Measurements from ENCODE around the gene FNBP1L.
A peak's percentile ranks its signal among the peaks of the same experiment; 100 is the strongest.

- peak in 2 of 3 experiments; percentile 36 to 44; a peak in 2 of 4 replicates for TF ChIP-seq CTCF (IDR thresholded peaks at IDR 0.05; ENCODE audit: control extremely low read depth in 1 of 3, insufficient read depth in 1 of 3, low read depth in 1 of 3, low read length in 3 of 3)
- no peak for TF ChIP-seq POLR2AphosphoS5 (IDR thresholded peaks at IDR 0.05; ENCODE audit: low read depth, low read length)
These were observed 9.8 kb upstream of the FNBP1L start for GRCh38 chr1:93437976-93438605.

All from H1 (cell line).